GM18519 (cell line): ENCODE results near the gene PLEKHA8.
A peak's percentile ranks its signal among the peaks of the same experiment; 100 is the strongest.
"Not testable (repeated sequence)": the region's sequence is repeated elsewhere in the genome, so short reads cannot be mapped to it uniquely, and the experiment has no call there.

Experiments used
- ATAC-seq: cut with Tn5 transposase; IDR thresholded peaks from one replicate; pipeline ENCODE4 v1.9.1; 2021; ENCODE audit warnings: mild to moderate bottlenecking, moderate library complexity; ENCODE audit not compliant: unreplicated experiment, low FRiP score

PLEKHA8 gene

DNA sequence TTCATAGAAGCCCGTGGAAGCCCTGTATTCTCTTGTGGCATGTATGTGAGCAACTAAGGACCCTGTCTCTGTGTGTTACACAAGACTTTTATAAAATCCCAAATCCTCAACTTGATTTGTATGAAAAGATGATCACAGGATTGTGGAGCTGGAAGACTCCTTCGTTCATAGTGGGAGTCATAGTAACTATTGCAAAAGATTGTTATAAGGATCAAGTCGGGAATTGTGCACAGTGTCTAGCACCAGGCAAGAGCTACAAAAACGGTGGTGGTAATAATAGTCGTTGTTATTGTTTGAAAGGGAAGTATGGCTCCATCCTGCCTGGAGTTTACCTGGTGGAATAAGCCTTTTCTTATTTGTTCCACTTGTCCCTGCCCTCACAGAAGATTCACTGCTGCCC, 63.8 kb downstream of the PLEKHA8 start:
- ATAC-seq: no peak

GRCh38 chr7:30093420-30093952, 65.3 kb downstream of the PLEKHA8 start:
- no peak for ATAC-seq

GRCh38 chr7:30098599-30098998, 70.4 kb downstream of the PLEKHA8 start:
- ATAC-seq: not testable (repeated sequence)

DNA sequence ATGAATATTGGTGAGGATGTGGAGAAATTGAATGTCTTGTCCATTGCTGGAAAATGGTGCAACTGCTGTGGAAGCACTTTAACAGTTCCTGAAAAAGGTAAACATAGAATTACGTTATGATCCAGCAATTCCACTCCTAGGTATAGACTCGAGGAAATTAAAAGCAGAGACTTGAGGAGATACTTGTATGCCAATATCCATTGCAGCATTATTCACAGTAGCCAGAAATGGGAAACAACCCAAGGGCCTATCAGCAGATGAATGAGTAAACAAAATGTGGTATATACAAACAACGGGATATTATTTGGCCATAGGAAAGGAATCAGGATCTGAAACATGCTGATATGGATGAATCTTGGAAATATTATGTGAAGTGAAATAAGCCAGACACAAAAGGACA, 74.1 kb downstream of the PLEKHA8 start:
- no peak for ATAC-seq

GRCh38 chr7:30104157-30104556, 75.9 kb downstream of the PLEKHA8 start:
- no peak for ATAC-seq

DNA sequence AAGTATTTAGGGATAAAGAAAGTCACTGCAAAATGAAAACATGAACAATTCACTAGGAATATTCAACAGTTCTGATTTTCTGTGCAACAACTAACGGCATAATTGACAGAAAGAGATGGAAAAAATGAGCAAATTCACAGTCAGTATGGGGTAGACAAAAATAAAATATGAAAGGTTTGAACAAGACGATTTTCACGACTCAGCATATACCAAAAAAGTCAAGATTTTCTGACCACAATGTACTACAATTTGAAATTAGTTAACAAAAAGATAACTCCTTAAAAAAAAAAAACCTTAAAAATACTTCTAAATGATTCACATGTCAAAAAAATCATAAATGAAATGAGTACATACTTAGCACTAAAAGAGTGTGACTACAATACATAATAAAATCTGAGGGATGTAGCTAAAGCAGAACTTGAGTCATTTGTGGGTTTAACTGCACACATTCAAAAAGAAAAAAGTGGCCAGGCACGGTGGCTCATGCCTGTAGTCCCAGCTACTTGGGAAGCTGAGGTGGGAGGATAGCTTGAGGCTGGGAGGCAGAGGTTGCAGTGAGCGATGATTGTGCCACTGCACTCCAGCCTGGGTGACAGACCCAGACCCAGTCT, 84.0 kb downstream of the PLEKHA8 start:
- no peak for ATAC-seq

- no peak for ATAC-seq
These were observed 84.9 kb downstream of the PLEKHA8 start for GRCh38 chr7:30113144-30113543.

GRCh38 chr7:30114536-30115238, 86.5 kb downstream of the PLEKHA8 start:
- no peak for ATAC-seq

- no peak for ATAC-seq
These were observed 87.6 kb downstream of the PLEKHA8 start for GRCh38 chr7:30115709-30116297.

DNA sequence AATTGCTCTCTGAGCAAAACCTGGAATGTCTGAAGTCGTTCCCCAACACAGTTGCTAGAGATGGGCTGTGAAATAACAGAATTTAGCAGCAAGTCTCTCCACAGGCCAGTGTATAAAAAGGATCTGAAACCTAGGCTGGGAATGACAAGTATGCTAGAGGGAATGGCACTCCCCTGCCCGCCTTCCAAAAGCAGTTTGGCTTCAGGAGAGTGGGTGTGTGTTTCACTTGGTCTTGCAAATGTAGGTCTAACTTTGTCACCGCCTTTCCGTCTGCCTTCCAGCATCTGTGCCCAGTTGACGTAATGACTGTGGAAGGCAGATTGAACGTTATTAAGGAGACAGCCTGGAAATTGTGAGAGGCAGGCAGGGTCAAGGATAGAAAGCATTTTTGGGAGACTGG, 88.6 kb downstream of the PLEKHA8 start:
- ATAC-seq: no peak

GRCh38 chr7:30117896-30118295, 89.7 kb downstream of the PLEKHA8 start:
- ATAC-seq: no peak

GRCh38 chr7:30119890-30120577, 91.8 kb downstream of the PLEKHA8 start:
- ATAC-seq: no peak

DNA sequence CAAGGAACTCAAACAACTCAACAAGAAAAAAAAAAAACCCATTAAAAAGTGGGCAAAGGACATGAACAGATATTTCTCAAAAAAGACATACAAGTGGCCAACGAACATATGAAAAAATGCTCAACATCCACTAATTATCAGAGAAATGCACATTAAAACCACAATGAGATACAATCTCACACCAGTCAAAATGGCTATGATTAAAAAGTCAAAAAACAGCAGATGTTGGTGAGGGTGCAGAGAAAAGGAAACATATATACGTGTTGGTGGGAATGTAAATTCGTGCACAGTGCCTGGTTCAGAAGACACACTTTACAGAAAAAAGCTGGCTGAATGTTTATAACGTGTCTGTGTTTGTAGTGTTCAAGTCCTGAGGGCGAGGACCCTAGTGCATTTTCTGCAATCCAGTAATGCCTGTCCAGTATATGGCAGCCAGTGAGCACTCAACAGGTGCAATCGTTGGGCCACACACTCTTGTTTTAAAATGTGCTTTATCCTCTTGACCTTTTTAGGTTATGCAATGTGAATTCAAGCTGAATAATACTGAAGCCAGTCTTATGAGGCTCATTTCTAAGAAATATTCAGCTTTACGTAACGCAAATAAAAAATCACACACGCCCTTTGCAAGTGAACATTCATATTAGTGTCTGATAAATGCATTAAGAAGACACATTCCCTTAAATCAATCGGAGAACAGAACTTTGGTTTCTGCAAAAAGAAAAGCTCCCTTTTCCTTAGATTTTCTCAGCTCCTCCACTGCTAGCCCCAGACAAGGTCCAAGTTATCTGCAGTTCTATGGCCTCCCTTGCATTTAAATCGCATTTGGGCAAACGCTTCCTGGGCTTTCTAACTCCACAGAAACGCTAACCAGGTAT, 105.8 kb downstream of the PLEKHA8 start:
- no peak for ATAC-seq

DNA sequence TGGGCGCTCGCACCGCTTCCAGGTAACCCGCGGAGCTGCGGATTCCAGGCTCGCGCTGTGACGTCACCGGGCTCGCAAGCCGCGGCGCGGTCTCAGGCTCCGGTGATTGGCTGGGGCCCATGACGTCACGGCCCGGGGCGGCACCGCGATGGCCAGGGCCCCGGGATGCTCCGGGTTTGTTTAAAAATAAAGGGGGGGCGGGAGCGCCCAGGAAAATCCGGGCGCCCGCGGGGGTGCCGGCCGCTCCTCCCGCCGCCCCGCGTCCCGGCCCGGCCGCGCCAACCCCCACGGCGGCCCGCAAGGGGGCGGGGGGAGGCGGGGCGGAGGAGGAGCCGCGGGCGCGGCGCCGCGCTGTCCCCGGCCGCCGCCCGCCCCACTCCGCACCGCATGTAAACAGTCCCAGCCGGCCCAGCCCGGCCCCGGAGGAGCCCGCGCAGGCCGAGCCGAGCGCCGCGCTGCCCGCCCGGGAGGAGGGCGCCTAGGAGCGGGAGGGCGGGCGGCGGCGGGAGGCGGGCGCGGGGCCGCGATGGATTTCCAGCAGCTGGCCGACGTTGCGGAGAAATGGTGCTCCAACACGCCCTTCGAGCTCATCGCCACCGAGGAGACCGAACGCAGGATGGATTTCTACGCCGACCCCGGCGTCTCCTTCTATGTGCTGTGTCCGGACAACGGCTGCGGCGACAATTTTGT, 106.5 kb downstream of the PLEKHA8 start, which contains the start of gene MTURN:
Gene MTURN, plus strand, starts transcription at position 376 of the 690 bp plus-strand sequence. Its CDS starts 151 bp downstream, at position 527.
- peak; percentile 75 for ATAC-seq

DNA sequence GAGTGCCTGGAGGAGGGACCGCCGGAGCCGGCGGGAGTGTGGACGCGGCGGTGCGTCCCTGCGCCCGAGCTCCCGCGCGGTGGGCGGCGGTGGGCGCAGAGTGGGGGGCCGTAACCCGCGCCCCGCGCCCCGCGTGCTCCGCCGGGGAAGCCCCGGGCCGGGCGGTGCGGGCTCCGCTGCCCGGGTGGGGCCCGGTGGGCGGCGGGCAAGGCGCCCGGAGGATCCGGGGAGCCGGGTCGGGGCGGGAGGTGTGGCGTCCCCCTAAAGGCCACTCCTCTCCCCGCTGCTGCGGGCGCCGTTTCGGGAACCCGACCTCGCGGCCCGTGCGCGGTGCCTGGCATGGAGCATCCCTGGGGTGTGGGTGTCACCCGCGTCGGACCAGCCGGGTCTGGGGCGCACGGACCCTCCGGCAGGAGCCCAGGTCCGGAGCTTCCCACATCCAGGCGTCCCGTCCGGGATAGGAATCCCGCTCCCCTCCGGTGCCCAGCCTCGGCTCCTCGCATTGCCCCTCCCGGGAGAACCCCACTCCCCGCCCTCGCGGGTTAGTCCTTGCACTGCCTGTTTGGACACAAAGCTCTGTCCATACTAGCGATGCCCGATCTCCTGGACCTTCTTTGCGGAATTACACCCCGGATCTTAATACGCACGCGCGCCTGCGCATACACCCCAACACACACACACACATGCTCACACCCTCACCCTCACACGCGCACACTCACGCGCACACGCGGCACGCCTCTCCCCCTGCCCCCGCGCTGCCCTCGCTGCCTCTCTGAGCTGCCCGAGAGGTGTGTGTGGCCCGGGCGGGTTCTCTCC, 107.3 kb downstream of the PLEKHA8 start:
- ATAC-seq: no peak

DNA sequence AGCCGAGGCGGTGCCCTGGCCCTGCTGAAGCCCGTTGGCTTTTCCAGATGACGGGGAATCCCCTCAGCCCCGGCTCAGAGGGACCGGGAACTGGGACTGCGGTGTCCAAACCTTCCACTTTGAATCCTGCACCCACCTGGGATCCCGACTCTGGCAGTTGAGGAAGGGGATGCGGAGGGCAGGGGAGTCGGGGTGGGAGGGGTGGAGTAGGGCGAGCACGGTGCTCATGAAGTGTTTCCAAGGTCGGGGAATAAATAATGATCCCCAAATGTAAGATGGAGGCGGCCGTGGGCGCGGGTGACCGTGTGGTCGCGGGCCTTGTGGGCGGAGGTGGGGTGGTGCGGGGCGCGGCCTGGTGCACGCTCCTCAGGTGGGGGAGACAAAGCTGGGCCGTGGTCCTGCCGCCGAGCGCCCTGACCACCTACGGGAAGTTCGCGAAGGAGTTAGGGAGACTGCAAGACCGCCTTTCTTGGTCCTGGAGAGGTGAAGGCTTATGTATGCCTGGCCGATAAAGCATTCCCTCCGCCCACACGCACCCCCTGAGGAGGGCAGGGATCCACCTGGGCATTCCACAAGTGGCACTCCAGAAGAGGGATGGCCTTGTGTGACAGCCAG, 108.0 kb downstream of the PLEKHA8 start:
- ATAC-seq: no peak

DNA sequence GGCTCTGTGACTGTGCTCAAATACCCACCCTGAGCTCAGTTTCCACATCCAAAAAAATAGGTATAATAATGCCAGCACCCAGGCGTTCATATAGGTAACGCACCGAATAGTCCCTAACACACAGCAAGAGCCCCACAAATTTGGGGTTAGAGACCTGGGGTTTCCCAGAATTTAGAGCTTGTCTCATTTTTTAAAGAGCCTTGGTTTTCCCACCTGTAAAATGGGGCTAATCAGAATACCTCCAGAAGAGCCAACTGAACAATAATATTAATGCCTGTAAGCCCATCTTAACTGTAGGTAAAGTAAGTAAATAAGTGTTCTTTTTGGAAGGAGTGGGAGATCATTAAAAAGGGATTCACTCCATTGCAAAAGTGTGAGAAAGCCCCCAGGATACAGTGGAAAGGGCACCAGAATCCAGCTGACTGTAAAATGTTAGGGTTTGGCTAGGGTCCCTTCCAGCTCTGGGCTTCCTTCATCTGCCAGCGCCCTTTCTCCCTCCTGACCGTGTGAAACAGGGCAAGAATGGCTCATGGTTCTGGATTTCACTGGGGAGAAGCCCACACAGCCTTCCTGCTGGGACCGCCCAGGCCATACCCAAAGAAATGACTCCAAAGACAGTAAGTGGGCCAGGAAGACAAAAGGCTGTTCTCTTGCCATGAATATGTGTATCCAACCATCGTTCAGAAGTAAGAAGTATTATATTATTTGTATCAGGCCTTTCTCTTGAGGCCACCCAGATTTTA, 108.7 kb downstream of the PLEKHA8 start:
- ATAC-seq: no peak
